Measurements from ENCODE around the gene CDH12.
"Not testable (repeated sequence)": the region's sequence is repeated elsewhere in the genome, so short reads cannot be mapped to it uniquely, and the experiment has no call there.

Gene CDH12

GRCh38 chr5:22549876-22550671 is 303.1 kb downstream of the CDH12 start:
- no peak for DNase-seq

GRCh38 chr5:22542340-22542739 is 310.8 kb downstream of the CDH12 start:
- DNase-seq = no peak

GRCh38 chr5:22541037-22541436 is 312.1 kb downstream of the CDH12 start:
- no peak for DNase-seq

GRCh38 chr5:22539762-22540161 is 313.4 kb downstream of the CDH12 start:
- DNase-seq = no peak

- no peak for DNase-seq
Observed at GRCh38 chr5:22531986-22532385, 321.2 kb downstream of the CDH12 start.

- no peak for DNase-seq
Observed at GRCh38 chr5:22521521-22521920, 331.6 kb downstream of the CDH12 start.

- DNase-seq = not testable (repeated sequence)
Observed at GRCh38 chr5:22516497-22516896, 336.6 kb downstream of the CDH12 start.

- DNase-seq = no peak
Observed at GRCh38 chr5:22514231-22514630, 338.9 kb downstream of the CDH12 start.

- DNase-seq = no peak
Observed at GRCh38 chr5:22505891-22506290, 347.3 kb downstream of the CDH12 start.

GRCh38 chr5:22504411-22504810 is 348.7 kb downstream of the CDH12 start:
- DNase-seq = no peak

GRCh38 chr5:22500556-22500955 is 352.6 kb downstream of the CDH12 start:
- DNase-seq = no peak

GRCh38 chr5:22496666-22497065 is 356.5 kb downstream of the CDH12 start:
- DNase-seq = no peak

- no peak for DNase-seq
Observed at GRCh38 chr5:22495016-22495720, 358.0 kb downstream of the CDH12 start.

- DNase-seq = no peak
Observed at GRCh38 chr5:22488427-22488826, 364.7 kb downstream of the CDH12 start.

- DNase-seq = no peak
Observed at GRCh38 chr5:22480305-22480704, 372.8 kb downstream of the CDH12 start.

- no peak for DNase-seq
Observed at GRCh38 chr5:22473886-22474285, 379.3 kb downstream of the CDH12 start.

GRCh38 chr5:22471154-22471553 is 382.0 kb downstream of the CDH12 start:
- DNase-seq = no peak

- DNase-seq = no peak
Observed at GRCh38 chr5:22470408-22470807, 382.7 kb downstream of the CDH12 start.

- no peak for DNase-seq
Observed at GRCh38 chr5:22465616-22466015, 387.5 kb downstream of the CDH12 start.

GRCh38 chr5:22465177-22465576 is 388.0 kb downstream of the CDH12 start:
- no peak for DNase-seq

- DNase-seq = no peak
Observed at GRCh38 chr5:22460189-22460588, 393.0 kb downstream of the CDH12 start.

- DNase-seq = no peak
Observed at GRCh38 chr5:22432905-22433304, 420.2 kb downstream of the CDH12 start.

GRCh38 chr5:22431840-22432239 is 421.3 kb downstream of the CDH12 start:
- no peak for DNase-seq

- no peak for DNase-seq
Observed at GRCh38 chr5:22431406-22431805, 421.7 kb downstream of the CDH12 start.
